Liver (tissue), 9 donors: ENCODE results near the gene CRLF3. TPM values are rescaled to one million over a fixed set of nuclear protein-coding genes. Genes with fewer than 3 reads are reported as not detected.

Source experiments
- DNase-seq: peaks from one replicate; pipeline ENCODE4 v3.0.0-alpha.2; 2017; ENCODE audit warnings: low spot score
- H3K27ac ChIP-seq, 2 donors: one replicate each; pipeline ENCODE4 v1.7.0; 2013; ENCODE audit warnings: inconsistent platforms in 2 of 2, low read length in 2 of 2, control low read depth in 1 of 2, low read depth in 1 of 2, mild to moderate bottlenecking in 1 of 2
- H3K27me3 ChIP-seq, 4 donors: one replicate each; pipeline versions ENCODE4 v1.6.1 to v1.7.0; 2013; ENCODE audit warnings: low read length in 3 of 4, inconsistent platforms in 1 of 4, mild to moderate bottlenecking in 1 of 4, moderate library complexity in 1 of 4; ENCODE audit not compliant: control insufficient read depth in 4 of 4, insufficient read depth in 4 of 4
- H3K36me3 ChIP-seq, 4 donors: one replicate each; pipeline versions ENCODE4 v1.6.1 to v1.7.0; 2013; ENCODE audit warnings: low read length in 3 of 4, mild to moderate bottlenecking in 3 of 4, low read depth in 1 of 4, moderate library complexity in 1 of 4; ENCODE audit not compliant: control insufficient read depth in 4 of 4, insufficient read depth in 3 of 4
- H3K4me1 ChIP-seq, 4 donors: one replicate each; pipeline versions ENCODE4 v1.6.1 to v1.7.0; 2013; ENCODE audit warnings: low read length in 3 of 4, mild to moderate bottlenecking in 3 of 4, moderate library complexity in 1 of 4; ENCODE audit not compliant: control insufficient read depth in 4 of 4, insufficient read depth in 4 of 4
- H3K4me3 ChIP-seq, 3 donors: one replicate each; pipeline versions ENCODE4 v1.6.1 to v1.7.0; 2013; ENCODE audit warnings: low read length in 3 of 3, control low read depth in 1 of 3, low read depth in 1 of 3, mild to moderate bottlenecking in 1 of 3
- H3K9ac ChIP-seq, 2 donors: one replicate each; pipeline ENCODE4 v1.7.0; 2013; ENCODE audit warnings: low read length in 2 of 2, mild to moderate bottlenecking in 2 of 2, moderate library complexity in 2 of 2, control low read depth in 1 of 2, low read depth in 1 of 2
- H3K9me3 ChIP-seq, 4 donors: one replicate each; pipeline versions ENCODE4 v1.6.1 to v1.7.0; 2013; ENCODE audit warnings: low read length in 3 of 4; ENCODE audit not compliant: control insufficient read depth in 4 of 4
- EGR1 ChIP-seq, 2 donors: IDR thresholded peaks; 2 replicates each; pipeline ENCODE4 v1.6.1; 2016 to 2018; ENCODE audit warnings: antibody characterized with exemption in 2 of 2, low read depth in 2 of 2
- FOXA1 ChIP-seq: IDR thresholded peaks from 2 replicates; pipeline ENCODE4 v1.6.1; 2016; ENCODE audit warnings: antibody characterized with exemption
- FOXA2 ChIP-seq: IDR thresholded peaks from 2 replicates; pipeline ENCODE4 v1.6.1; 2016; ENCODE audit warnings: antibody characterized with exemption
- GABPA ChIP-seq, 2 donors: IDR thresholded peaks in 1 of 2; conservative IDR thresholded peaks in 1 of 2; 2 replicates each; pipeline ENCODE4 v1.6.1; 2016; ENCODE audit warnings: antibody characterized with exemption in 2 of 2, mild to moderate bottlenecking in 1 of 2, moderate library complexity in 1 of 2
- HNF4A ChIP-seq, 2 donors: conservative IDR thresholded peaks; 2 replicates each; pipeline ENCODE4 v1.6.1; 2016; ENCODE audit warnings: antibody characterized with exemption in 2 of 2, mild to moderate bottlenecking in 2 of 2
- HNF4G ChIP-seq: IDR thresholded peaks from 2 replicates; pipeline ENCODE4 v1.6.1; 2016; ENCODE audit warnings: antibody characterized with exemption
- JUND ChIP-seq, 2 donors: IDR thresholded peaks; 2 replicates each; pipeline ENCODE4 v1.6.1; 2016; ENCODE audit warnings: antibody characterized with exemption in 2 of 2
- NR2F2 ChIP-seq: IDR thresholded peaks from 2 replicates; pipeline ENCODE4 v1.6.1; 2016; ENCODE audit warnings: antibody characterized with exemption
- RAD21 ChIP-seq, 2 donors: IDR thresholded peaks; 2 replicates each; pipeline ENCODE4 v1.6.1; 2016; ENCODE audit warnings: antibody characterized with exemption in 2 of 2, mild to moderate bottlenecking in 2 of 2
- RXRA ChIP-seq, 2 donors: IDR thresholded peaks; 2 replicates each; pipeline ENCODE4 v1.6.1; 2017 to 2018; ENCODE audit warnings: antibody characterized with exemption in 2 of 2, mild to moderate bottlenecking in 1 of 2
- SP1 ChIP-seq: IDR thresholded peaks from 2 replicates; pipeline ENCODE4 v1.6.1; 2018; ENCODE audit warnings: antibody characterized with exemption, mild to moderate bottlenecking
- TAF1 ChIP-seq: conservative IDR thresholded peaks from 2 replicates; pipeline ENCODE4 v1.6.1; 2016; ENCODE audit warnings: antibody characterized with exemption, mild to moderate bottlenecking
- YY1 ChIP-seq: IDR thresholded peaks from 2 replicates; pipeline ENCODE4 v1.6.1; 2016; ENCODE audit warnings: antibody characterized with exemption, mild to moderate bottlenecking
- WGBS: extraction: QIAGEN DNeasy Blood & Tissue Kit; methylation state at CpG from one replicate; pipeline ENCODE4 v1.1.7; 2013; 5-methylcytosine and 5-hydroxymethylcytosine counted together
- polyA plus RNA-seq, 2 donors: library from polyadenylated mRNA; stranded (reverse) in 1 of 2; unstranded in 1 of 2; fragments of 200-250 nt in 1 of 2; fragments of >200 nt in 1 of 2; fragmentation: Nextera tagmentation in 1 of 2; extraction: Ambion mirVana in 1 of 2; gene quantifications; one replicate each; pipeline versions ENCODE4 v1.2.1 to v1.2.3, GENCODE V29; 2013 to 2015
- total RNA-seq, 2 donors: library from RNA; depleted of rRNA; stranded (reverse); fragments of >200 nt; gene quantifications; one replicate each; pipeline ENCODE4 v1.2.3, GENCODE V29; 2014
- TF ChIP-seq, protein P1 (sequence below): IDR thresholded peaks from 2 replicates; pipeline ENCODE4 v1.6.1; 2016; ENCODE audit warnings: antibody characterized with exemption
- TF ChIP-seq, protein P2 (sequence below): IDR thresholded peaks from 2 replicates; pipeline ENCODE4 v1.6.1; 2016; ENCODE audit warnings: antibody characterized with exemption
- TF ChIP-seq, protein P3 (sequence below): IDR thresholded peaks from 2 replicates; pipeline ENCODE4 v1.6.1; 2016; ENCODE audit warnings: antibody characterized with exemption, mild to moderate bottlenecking
- TF ChIP-seq, protein P4 (sequence below): IDR thresholded peaks from 2 replicates; pipeline ENCODE4 v1.6.1; 2016; ENCODE audit warnings: antibody characterized with exemption
- TF ChIP-seq, protein P5 (sequence below): fragments of 150-350 bp; IDR thresholded peaks from 2 replicates; pipeline ENCODE4 v1.5.1; 2017; ENCODE audit warnings: improper control_type of control experiment, low read depth, low read length; ENCODE audit not compliant: missing input control
- donor health status: healthy.
- donor health status: healthy.
- donor health status: healthy.
- donor health status: healthy.
- donor health status: healthy.

Gene CRLF3
- total and polyA plus RNA-seq, 4 donors, result 2.4 to 26.5 (median 4.6) TPM

DNA sequence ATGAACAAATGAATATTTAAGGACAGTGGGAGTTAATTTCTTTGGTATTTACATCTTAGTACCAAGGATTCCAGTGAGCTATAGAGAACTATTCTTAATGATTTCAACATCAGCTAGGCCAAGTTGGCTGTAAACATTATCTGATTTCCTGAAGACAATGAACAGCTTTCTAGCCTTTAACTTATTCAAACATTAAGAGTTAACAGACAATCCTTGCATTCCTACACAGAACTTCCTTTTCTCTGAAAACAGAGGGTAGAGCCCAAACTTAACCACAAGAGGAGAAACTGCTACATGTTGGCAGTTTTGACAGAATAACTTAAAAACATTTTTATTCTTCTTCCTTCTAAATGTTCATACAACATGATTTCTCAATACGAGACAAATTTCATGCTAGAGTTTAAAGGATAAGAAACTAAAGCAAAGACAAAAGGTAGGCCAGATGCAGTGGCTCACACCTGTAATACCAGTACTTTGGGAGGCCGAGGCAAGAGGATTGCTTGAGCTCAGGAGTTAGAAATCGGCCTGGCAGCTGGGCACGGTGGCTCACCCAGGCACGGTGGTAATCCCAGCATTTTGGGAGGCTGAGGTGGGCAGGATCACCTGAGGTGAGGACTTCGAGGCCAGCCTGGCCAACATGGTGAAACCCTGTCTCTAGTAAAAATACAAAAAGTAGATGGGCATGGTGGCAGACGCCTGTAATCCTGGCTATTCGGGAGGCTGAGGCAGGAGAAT lies 4.4 kb downstream of the CRLF3 start:
- H3K9me3 ChIP-seq, result no peaks in the 10 kb centered on the region
- 88% methylated on average over 8 of the region's 8 CpGs for WGBS
- no peak overlapping the region for H3K9ac ChIP-seq
- TF ChIP-seq, protein P1, sequence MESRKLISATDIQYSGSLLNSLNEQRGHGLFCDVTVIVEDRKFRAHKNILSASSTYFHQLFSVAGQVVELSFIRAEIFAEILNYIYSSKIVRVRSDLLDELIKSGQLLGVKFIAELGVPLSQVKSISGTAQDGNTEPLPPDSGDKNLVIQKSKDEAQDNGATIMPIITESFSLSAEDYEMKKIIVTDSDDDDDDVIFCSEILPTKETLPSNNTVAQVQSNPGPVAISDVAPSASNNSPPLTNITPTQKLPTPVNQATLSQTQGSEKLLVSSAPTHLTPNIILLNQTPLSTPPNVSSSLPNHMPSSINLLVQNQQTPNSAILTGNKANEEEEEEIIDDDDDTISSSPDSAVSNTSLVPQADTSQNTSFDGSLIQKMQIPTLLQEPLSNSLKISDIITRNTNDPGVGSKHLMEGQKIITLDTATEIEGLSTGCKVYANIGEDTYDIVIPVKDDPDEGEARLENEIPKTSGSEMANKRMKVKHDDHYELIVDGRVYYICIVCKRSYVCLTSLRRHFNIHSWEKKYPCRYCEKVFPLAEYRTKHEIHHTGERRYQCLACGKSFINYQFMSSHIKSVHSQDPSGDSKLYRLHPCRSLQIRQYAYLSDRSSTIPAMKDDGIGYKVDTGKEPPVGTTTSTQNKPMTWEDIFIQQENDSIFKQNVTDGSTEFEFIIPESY, result no peak
- TF ChIP-seq GABPA (IDR thresholded peaks at IDR 0.05 in 1 of 2, conservative IDR thresholded peaks at IDR 0.05 in 1 of 2) (no peak), RXRA (IDR thresholded peaks at IDR 0.05) (no peak), FOXA2 (no peak), JUND (IDR thresholded peaks at IDR 0.05) (no peak), TAF1 (no peak), EGR1 (IDR thresholded peaks at IDR 0.05; ENCODE audit: low read depth in 2 of 2) (no peak), HNF4G (no peak), FOXA1 (no peak), YY1 (no peak), RAD21 (IDR thresholded peaks at IDR 0.05) (no peak), SP1 (no peak), HNF4A (conservative IDR thresholded peaks at IDR 0.05) (no peak), NR2F2 (no peak)
- TF ChIP-seq, protein P2, sequence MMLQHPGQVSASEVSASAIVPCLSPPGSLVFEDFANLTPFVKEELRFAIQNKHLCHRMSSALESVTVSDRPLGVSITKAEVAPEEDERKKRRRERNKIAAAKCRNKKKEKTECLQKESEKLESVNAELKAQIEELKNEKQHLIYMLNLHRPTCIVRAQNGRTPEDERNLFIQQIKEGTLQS, result no peak
- TF ChIP-seq, protein P3, sequence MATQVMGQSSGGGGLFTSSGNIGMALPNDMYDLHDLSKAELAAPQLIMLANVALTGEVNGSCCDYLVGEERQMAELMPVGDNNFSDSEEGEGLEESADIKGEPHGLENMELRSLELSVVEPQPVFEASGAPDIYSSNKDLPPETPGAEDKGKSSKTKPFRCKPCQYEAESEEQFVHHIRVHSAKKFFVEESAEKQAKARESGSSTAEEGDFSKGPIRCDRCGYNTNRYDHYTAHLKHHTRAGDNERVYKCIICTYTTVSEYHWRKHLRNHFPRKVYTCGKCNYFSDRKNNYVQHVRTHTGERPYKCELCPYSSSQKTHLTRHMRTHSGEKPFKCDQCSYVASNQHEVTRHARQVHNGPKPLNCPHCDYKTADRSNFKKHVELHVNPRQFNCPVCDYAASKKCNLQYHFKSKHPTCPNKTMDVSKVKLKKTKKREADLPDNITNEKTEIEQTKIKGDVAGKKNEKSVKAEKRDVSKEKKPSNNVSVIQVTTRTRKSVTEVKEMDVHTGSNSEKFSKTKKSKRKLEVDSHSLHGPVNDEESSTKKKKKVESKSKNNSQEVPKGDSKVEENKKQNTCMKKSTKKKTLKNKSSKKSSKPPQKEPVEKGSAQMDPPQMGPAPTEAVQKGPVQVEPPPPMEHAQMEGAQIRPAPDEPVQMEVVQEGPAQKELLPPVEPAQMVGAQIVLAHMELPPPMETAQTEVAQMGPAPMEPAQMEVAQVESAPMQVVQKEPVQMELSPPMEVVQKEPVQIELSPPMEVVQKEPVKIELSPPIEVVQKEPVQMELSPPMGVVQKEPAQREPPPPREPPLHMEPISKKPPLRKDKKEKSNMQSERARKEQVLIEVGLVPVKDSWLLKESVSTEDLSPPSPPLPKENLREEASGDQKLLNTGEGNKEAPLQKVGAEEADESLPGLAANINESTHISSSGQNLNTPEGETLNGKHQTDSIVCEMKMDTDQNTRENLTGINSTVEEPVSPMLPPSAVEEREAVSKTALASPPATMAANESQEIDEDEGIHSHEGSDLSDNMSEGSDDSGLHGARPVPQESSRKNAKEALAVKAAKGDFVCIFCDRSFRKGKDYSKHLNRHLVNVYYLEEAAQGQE, result no peak
- TF ChIP-seq, protein P4, sequence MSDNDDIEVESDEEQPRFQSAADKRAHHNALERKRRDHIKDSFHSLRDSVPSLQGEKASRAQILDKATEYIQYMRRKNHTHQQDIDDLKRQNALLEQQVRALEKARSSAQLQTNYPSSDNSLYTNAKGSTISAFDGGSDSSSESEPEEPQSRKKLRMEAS, result no peak
- TF ChIP-seq, protein P5, sequence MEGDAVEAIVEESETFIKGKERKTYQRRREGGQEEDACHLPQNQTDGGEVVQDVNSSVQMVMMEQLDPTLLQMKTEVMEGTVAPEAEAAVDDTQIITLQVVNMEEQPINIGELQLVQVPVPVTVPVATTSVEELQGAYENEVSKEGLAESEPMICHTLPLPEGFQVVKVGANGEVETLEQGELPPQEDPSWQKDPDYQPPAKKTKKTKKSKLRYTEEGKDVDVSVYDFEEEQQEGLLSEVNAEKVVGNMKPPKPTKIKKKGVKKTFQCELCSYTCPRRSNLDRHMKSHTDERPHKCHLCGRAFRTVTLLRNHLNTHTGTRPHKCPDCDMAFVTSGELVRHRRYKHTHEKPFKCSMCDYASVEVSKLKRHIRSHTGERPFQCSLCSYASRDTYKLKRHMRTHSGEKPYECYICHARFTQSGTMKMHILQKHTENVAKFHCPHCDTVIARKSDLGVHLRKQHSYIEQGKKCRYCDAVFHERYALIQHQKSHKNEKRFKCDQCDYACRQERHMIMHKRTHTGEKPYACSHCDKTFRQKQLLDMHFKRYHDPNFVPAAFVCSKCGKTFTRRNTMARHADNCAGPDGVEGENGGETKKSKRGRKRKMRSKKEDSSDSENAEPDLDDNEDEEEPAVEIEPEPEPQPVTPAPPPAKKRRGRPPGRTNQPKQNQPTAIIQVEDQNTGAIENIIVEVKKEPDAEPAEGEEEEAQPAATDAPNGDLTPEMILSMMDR, result no peak
- H3K4me3 ChIP-seq, result no peak overlapping the region
- H3K27me3 ChIP-seq, result no peaks in the 10 kb centered on the region
- peaks cover 0 to 12% (median 6%) of the 10 kb centered on the region in 4 donors for H3K4me1 ChIP-seq
- H3K27ac ChIP-seq, result no peak overlapping the region
- H3K36me3 ChIP-seq, result peaks cover 0 to 2% (median under 1%) of the 10 kb centered on the region in 4 donors
- DNase-seq, result no peak
